Measurements from ENCODE around the gene RALGAPA1.

Gene RALGAPA1

GRCh38 chr14:35578135-35578534 is 231.0 kb downstream of the RALGAPA1 start:
- Histone ChIP-seq H3K36me3 (ENCODE audit: control insufficient read depth, insufficient read depth, low read length) (no peaks in the 10 kb centered on the region), H3K4me1 (ENCODE audit: control insufficient read depth, insufficient read depth, low read length, poor library complexity, severe bottlenecking) (no peaks in the 10 kb centered on the region), H3K9me3 (ENCODE audit: control insufficient read depth, low read length) (no peaks in the 10 kb centered on the region), H3K27ac (ENCODE audit: low read depth, low read length, severe bottlenecking) (no peak overlapping the region), H3K4me3 (ENCODE audit: extremely low read depth, insufficient read depth, low read length, poor library complexity, severe bottlenecking) (no peak overlapping the region)
- 100% methylated on average over 1 of the region's 2 CpGs; no CpG with 5 or more reads in 1 of the 2 experiments for WGBS, 2 experiments (ENCODE audit: insufficient coverage in 2 of 2)

- no peak overlapping the region for H3K4me3 ChIP-seq (ENCODE audit: extremely low read depth, insufficient read depth, low read length, poor library complexity, severe bottlenecking)
- WGBS, 2 experiments (ENCODE audit: insufficient coverage in 2 of 2), result no CpG with 5 or more reads among the region's 1 CpG
- no peaks in the 10 kb centered on the region for H3K36me3 ChIP-seq (ENCODE audit: control insufficient read depth, insufficient read depth, low read length)
- no peaks in the 10 kb centered on the region for H3K9me3 ChIP-seq (ENCODE audit: control insufficient read depth, low read length)
- no peak overlapping the region for H3K27ac ChIP-seq (ENCODE audit: low read depth, low read length, severe bottlenecking)
- H3K4me1 ChIP-seq (ENCODE audit: control insufficient read depth, insufficient read depth, low read length, poor library complexity, severe bottlenecking), result no peaks in the 10 kb centered on the region
Observed at GRCh38 chr14:35576856-35577255, 232.2 kb downstream of the RALGAPA1 start.

GRCh38 chr14:35576260-35576659 is 232.8 kb downstream of the RALGAPA1 start:
- no peaks in the 10 kb centered on the region for H3K9me3 ChIP-seq (ENCODE audit: control insufficient read depth, low read length)
- H3K27ac ChIP-seq (ENCODE audit: low read depth, low read length, severe bottlenecking), result no peak overlapping the region
- H3K4me1 ChIP-seq (ENCODE audit: control insufficient read depth, insufficient read depth, low read length, poor library complexity, severe bottlenecking), result no peaks in the 10 kb centered on the region
- no peak overlapping the region for H3K4me3 ChIP-seq (ENCODE audit: extremely low read depth, insufficient read depth, low read length, poor library complexity, severe bottlenecking)
- no peaks in the 10 kb centered on the region for H3K36me3 ChIP-seq (ENCODE audit: control insufficient read depth, insufficient read depth, low read length)

- Histone ChIP-seq H3K9me3 (ENCODE audit: control insufficient read depth, low read length) (no peaks in the 10 kb centered on the region), H3K4me3 (ENCODE audit: extremely low read depth, insufficient read depth, low read length, poor library complexity, severe bottlenecking) (no peak overlapping the region), H3K4me1 (ENCODE audit: control insufficient read depth, insufficient read depth, low read length, poor library complexity, severe bottlenecking) (no peaks in the 10 kb centered on the region), H3K36me3 (ENCODE audit: control insufficient read depth, insufficient read depth, low read length) (no peaks in the 10 kb centered on the region), H3K27ac (ENCODE audit: low read depth, low read length, severe bottlenecking) (no peak overlapping the region)
- no CpG with 5 or more reads among the region's 2 CpGs for WGBS, 2 experiments (ENCODE audit: insufficient coverage in 2 of 2)
Observed at GRCh38 chr14:35573911-35574310, 235.2 kb downstream of the RALGAPA1 start.

GRCh38 chr14:35571598-35571997 is 237.5 kb downstream of the RALGAPA1 start:
- Histone ChIP-seq H3K4me1 (ENCODE audit: control insufficient read depth, insufficient read depth, low read length, poor library complexity, severe bottlenecking) (no peaks in the 10 kb centered on the region), H3K27ac (ENCODE audit: low read depth, low read length, severe bottlenecking) (no peak overlapping the region), H3K4me3 (ENCODE audit: extremely low read depth, insufficient read depth, low read length, poor library complexity, severe bottlenecking) (no peak overlapping the region), H3K9me3 (ENCODE audit: control insufficient read depth, low read length) (no peaks in the 10 kb centered on the region), H3K36me3 (ENCODE audit: control insufficient read depth, insufficient read depth, low read length) (no peaks in the 10 kb centered on the region)
- 100% methylated on average over 2 of the region's 8 CpGs for WGBS, 2 experiments (ENCODE audit: insufficient coverage in 2 of 2)

- H3K4me1 ChIP-seq (ENCODE audit: control insufficient read depth, insufficient read depth, low read length, poor library complexity, severe bottlenecking), result no peaks in the 10 kb centered on the region
- no peaks in the 10 kb centered on the region for H3K9me3 ChIP-seq (ENCODE audit: control insufficient read depth, low read length)
- 88 to 94% methylated on average over 3 of the region's 4 CpGs for WGBS, 2 experiments (ENCODE audit: insufficient coverage in 2 of 2)
- no peak overlapping the region for H3K4me3 ChIP-seq (ENCODE audit: extremely low read depth, insufficient read depth, low read length, poor library complexity, severe bottlenecking)
- no peak overlapping the region for H3K27ac ChIP-seq (ENCODE audit: low read depth, low read length, severe bottlenecking)
- no peaks in the 10 kb centered on the region for H3K36me3 ChIP-seq (ENCODE audit: control insufficient read depth, insufficient read depth, low read length)
Observed at GRCh38 chr14:35565871-35566464, 243.1 kb downstream of the RALGAPA1 start.

- Histone ChIP-seq H3K4me3 (ENCODE audit: extremely low read depth, insufficient read depth, low read length, poor library complexity, severe bottlenecking) (no peak overlapping the region), H3K27ac (ENCODE audit: low read depth, low read length, severe bottlenecking) (no peak overlapping the region), H3K9me3 (ENCODE audit: control insufficient read depth, low read length) (no peaks in the 10 kb centered on the region), H3K36me3 (ENCODE audit: control insufficient read depth, insufficient read depth, low read length) (no peaks in the 10 kb centered on the region), H3K4me1 (ENCODE audit: control insufficient read depth, insufficient read depth, low read length, poor library complexity, severe bottlenecking) (peaks cover 5% of the 10 kb centered on the region)
- 13 to 27% methylated on average over 2 of the region's 2 CpGs for WGBS, 2 experiments (ENCODE audit: insufficient coverage in 2 of 2)
Observed at GRCh38 chr14:35558680-35559079, 250.4 kb downstream of the RALGAPA1 start.

GRCh38 chr14:35557221-35557747 is 251.8 kb downstream of the RALGAPA1 start:
- H3K4me1 ChIP-seq (ENCODE audit: control insufficient read depth, insufficient read depth, low read length, poor library complexity, severe bottlenecking), result peaks cover 5% of the 10 kb centered on the region
- H3K4me3 ChIP-seq (ENCODE audit: extremely low read depth, insufficient read depth, low read length, poor library complexity, severe bottlenecking), result no peak overlapping the region
- H3K27ac ChIP-seq (ENCODE audit: low read depth, low read length, severe bottlenecking), result no peak overlapping the region

GRCh38 chr14:35556548-35556947 is 252.5 kb downstream of the RALGAPA1 start:
- no peak overlapping the region for H3K27ac ChIP-seq (ENCODE audit: low read depth, low read length, severe bottlenecking)
- no peaks in the 10 kb centered on the region for H3K9me3 ChIP-seq (ENCODE audit: control insufficient read depth, low read length)
- H3K4me3 ChIP-seq (ENCODE audit: extremely low read depth, insufficient read depth, low read length, poor library complexity, severe bottlenecking), result no peak overlapping the region
- H3K4me1 ChIP-seq (ENCODE audit: control insufficient read depth, insufficient read depth, low read length, poor library complexity, severe bottlenecking), result peaks cover 5% of the 10 kb centered on the region
- 100% methylated on average over 1 of the region's 1 CpG; no CpG with 5 or more reads in 1 of the 2 experiments for WGBS, 2 experiments (ENCODE audit: insufficient coverage in 2 of 2)
- no peaks in the 10 kb centered on the region for H3K36me3 ChIP-seq (ENCODE audit: control insufficient read depth, insufficient read depth, low read length)

More at GRCh38 chr14:35557221-35557747, 251.8 kb downstream of the RALGAPA1 start:
- H3K9me3 ChIP-seq (ENCODE audit: control insufficient read depth, low read length), result no peaks in the 10 kb centered on the region
- H3K36me3 ChIP-seq (ENCODE audit: control insufficient read depth, insufficient read depth, low read length), result no peaks in the 10 kb centered on the region

- H3K4me3 ChIP-seq (ENCODE audit: extremely low read depth, insufficient read depth, low read length, poor library complexity, severe bottlenecking), result no peak overlapping the region
- H3K27ac ChIP-seq (ENCODE audit: low read depth, low read length, severe bottlenecking), result no peak overlapping the region
- no CpG with 5 or more reads among the region's 1 CpG for WGBS, 2 experiments (ENCODE audit: insufficient coverage in 2 of 2)
- H3K9me3 ChIP-seq (ENCODE audit: control insufficient read depth, low read length), result no peaks in the 10 kb centered on the region
- peaks cover 5% of the 10 kb centered on the region for H3K4me1 ChIP-seq (ENCODE audit: control insufficient read depth, insufficient read depth, low read length, poor library complexity, severe bottlenecking)
- no peaks in the 10 kb centered on the region for H3K36me3 ChIP-seq (ENCODE audit: control insufficient read depth, insufficient read depth, low read length)
Observed at GRCh38 chr14:35553808-35554207, 255.3 kb downstream of the RALGAPA1 start.

- 100% methylated on average over 1 of the region's 1 CpG; no CpG with 5 or more reads in 1 of the 2 experiments for WGBS, 2 experiments (ENCODE audit: insufficient coverage in 2 of 2)
- Histone ChIP-seq H3K9me3 (ENCODE audit: control insufficient read depth, low read length) (no peaks in the 10 kb centered on the region), H3K4me3 (ENCODE audit: extremely low read depth, insufficient read depth, low read length, poor library complexity, severe bottlenecking) (no peak overlapping the region), H3K27ac (ENCODE audit: low read depth, low read length, severe bottlenecking) (no peak overlapping the region), H3K4me1 (ENCODE audit: control insufficient read depth, insufficient read depth, low read length, poor library complexity, severe bottlenecking) (peaks cover 5% of the 10 kb centered on the region), H3K36me3 (ENCODE audit: control insufficient read depth, insufficient read depth, low read length) (no peaks in the 10 kb centered on the region)
Observed at GRCh38 chr14:35551081-35551480, 258.0 kb downstream of the RALGAPA1 start.
